Osteoblast (primary cell): ENCODE measurements around the gene GALNS. TPM values are rescaled to one million over a fixed set of nuclear protein-coding genes. Genes with fewer than 3 reads are reported as not detected.

Experiments used
- DNase-seq: peaks from one replicate; pipeline ENCODE4 v3.0.0; 2011; ENCODE audit warnings: low spot score, mixed read lengths; ENCODE audit not compliant: insufficient read length; ENCODE audit errors: missing footprints
- H2AFZ ChIP-seq: 2 replicates; pipeline ENCODE4 v1.6.0; 2011; ENCODE audit warnings: mild to moderate bottlenecking, low read length
- H3K27ac ChIP-seq: 2 replicates; pipeline ENCODE4 v1.5.1; 2011; ENCODE audit warnings: mild to moderate bottlenecking, low read depth, low read length, moderate library complexity
- H3K27me3 ChIP-seq: 2 replicates; pipeline ENCODE4 v1.6.0; 2012; ENCODE audit warnings: mild to moderate bottlenecking, control low read depth, inconsistent platforms, low read length, moderate library complexity; ENCODE audit not compliant: insufficient read depth
- H3K36me3 ChIP-seq: 2 replicates; pipeline ENCODE4 v1.5.1; 2011; ENCODE audit warnings: mild to moderate bottlenecking, low read length, control low read depth, moderate library complexity; ENCODE audit not compliant: insufficient read depth
- H3K4me1 ChIP-seq: 2 replicates; pipeline ENCODE4 v1.5.1; 2011; ENCODE audit warnings: mild to moderate bottlenecking, low read length, control low read depth, moderate library complexity; ENCODE audit not compliant: insufficient read depth
- H3K4me2 ChIP-seq: 2 replicates; pipeline ENCODE4 v1.6.0; 2011; ENCODE audit warnings: mild to moderate bottlenecking, low read length; ENCODE audit not compliant: insufficient read depth
- H3K4me3 ChIP-seq: fragments of 200-600 bp; sonication (generic); 3 replicates; pipeline ENCODE4 v1.5.1; 2012; ENCODE audit warnings: mild to moderate bottlenecking, low read length, inconsistent platforms; ENCODE audit not compliant: insufficient read depth
- H3K79me2 ChIP-seq: 2 replicates; pipeline ENCODE4 v1.6.0; 2012; ENCODE audit warnings: mild to moderate bottlenecking, low read length, control low read depth, inconsistent platforms; ENCODE audit not compliant: insufficient read depth
- H3K9me3 ChIP-seq: 2 replicates; pipeline ENCODE4 v1.5.1; 2011; ENCODE audit warnings: low read depth, low read length, control low read depth
- H4K20me1 ChIP-seq: 2 replicates; pipeline ENCODE4 v1.6.0; 2012; ENCODE audit warnings: mild to moderate bottlenecking, low read length, control low read depth; ENCODE audit not compliant: insufficient read depth
- total RNA-seq: library from RNA; depleted of rRNA; stranded (reverse); fragments of >200 nt; gene quantifications from 2 replicates; pipeline ENCODE4 v1.2.3, GENCODE V29; 2012
- TF ChIP-seq, protein P1 (sequence below): IDR thresholded peaks from 2 replicates; pipeline ENCODE4 v1.5.1; 2011; ENCODE audit warnings: mild to moderate bottlenecking, low read depth, low read length, moderate library complexity; ENCODE audit errors: extremely low read depth

GALNS gene
- total RNA-seq, 1 donor, result 48.1 TPM

GRCh38 chr16:88904676-88905365 lies 48.1 kb upstream of the GALNS start:
- no peak overlapping the region for H2AFZ ChIP-seq
- H3K27me3 ChIP-seq, result peaks cover 8% of the 10 kb centered on the region
- no peak overlapping the region for H3K4me3 ChIP-seq
- DNase-seq, result no peak
- TF ChIP-seq, protein P1, sequence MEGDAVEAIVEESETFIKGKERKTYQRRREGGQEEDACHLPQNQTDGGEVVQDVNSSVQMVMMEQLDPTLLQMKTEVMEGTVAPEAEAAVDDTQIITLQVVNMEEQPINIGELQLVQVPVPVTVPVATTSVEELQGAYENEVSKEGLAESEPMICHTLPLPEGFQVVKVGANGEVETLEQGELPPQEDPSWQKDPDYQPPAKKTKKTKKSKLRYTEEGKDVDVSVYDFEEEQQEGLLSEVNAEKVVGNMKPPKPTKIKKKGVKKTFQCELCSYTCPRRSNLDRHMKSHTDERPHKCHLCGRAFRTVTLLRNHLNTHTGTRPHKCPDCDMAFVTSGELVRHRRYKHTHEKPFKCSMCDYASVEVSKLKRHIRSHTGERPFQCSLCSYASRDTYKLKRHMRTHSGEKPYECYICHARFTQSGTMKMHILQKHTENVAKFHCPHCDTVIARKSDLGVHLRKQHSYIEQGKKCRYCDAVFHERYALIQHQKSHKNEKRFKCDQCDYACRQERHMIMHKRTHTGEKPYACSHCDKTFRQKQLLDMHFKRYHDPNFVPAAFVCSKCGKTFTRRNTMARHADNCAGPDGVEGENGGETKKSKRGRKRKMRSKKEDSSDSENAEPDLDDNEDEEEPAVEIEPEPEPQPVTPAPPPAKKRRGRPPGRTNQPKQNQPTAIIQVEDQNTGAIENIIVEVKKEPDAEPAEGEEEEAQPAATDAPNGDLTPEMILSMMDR, result no peak
- no peaks in the 10 kb centered on the region for H3K36me3 ChIP-seq
- H4K20me1 ChIP-seq, result no peaks in the 10 kb centered on the region
- no peaks in the 10 kb centered on the region for H3K4me1 ChIP-seq
- no peaks in the 10 kb centered on the region for H3K9me3 ChIP-seq
- H3K4me2 ChIP-seq, result no peak overlapping the region
- H3K79me2 ChIP-seq, result no peaks in the 10 kb centered on the region
- no peak overlapping the region for H3K27ac ChIP-seq

- no peak overlapping the region for H3K4me3 ChIP-seq
- no peaks in the 10 kb centered on the region for H3K36me3 ChIP-seq
- no peaks in the 10 kb centered on the region for H4K20me1 ChIP-seq
- DNase-seq, result no peak
- no peak overlapping the region for H2AFZ ChIP-seq
- no peaks in the 10 kb centered on the region for H3K9me3 ChIP-seq
- no peak overlapping the region for H3K27ac ChIP-seq
- TF ChIP-seq, protein P1, result no peak
- H3K27me3 ChIP-seq, result peaks cover 4% of the 10 kb centered on the region
- no peaks in the 10 kb centered on the region for H3K79me2 ChIP-seq
- no peaks in the 10 kb centered on the region for H3K4me1 ChIP-seq
- H3K4me2 ChIP-seq, result no peak overlapping the region
Observed at GRCh38 chr16:88903267-88903666, 46.5 kb upstream of the GALNS start.

DNA sequence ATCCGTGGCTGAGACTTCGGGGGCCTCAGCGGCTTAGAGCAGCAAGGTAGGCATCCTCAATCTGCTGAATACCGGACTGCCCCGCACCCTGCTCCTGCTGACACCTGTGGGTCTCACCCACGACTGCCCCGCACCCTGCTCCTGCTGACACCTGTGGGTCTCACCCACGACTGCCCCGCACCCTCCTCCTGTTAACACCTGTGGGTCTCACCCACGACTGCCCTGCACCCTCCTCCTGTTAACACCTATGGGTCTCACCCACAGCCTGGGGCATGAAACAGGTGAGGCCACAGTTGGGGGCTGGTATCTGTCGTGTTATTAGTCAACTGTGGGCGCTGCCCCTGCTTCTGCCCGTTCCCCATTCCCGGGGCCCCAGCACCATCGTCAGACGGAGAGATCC lies 46.0 kb upstream of the GALNS start:
- Histone ChIP-seq H3K79me2 (no peaks in the 10 kb centered on the region), H3K4me1 (no peaks in the 10 kb centered on the region), H4K20me1 (no peaks in the 10 kb centered on the region), H3K27me3 (peaks cover 8% of the 10 kb centered on the region), H3K9me3 (no peaks in the 10 kb centered on the region), H3K4me2 (no peak overlapping the region), H2AFZ (no peak overlapping the region), H3K27ac (no peak overlapping the region), H3K4me3 (no peak overlapping the region), H3K36me3 (no peaks in the 10 kb centered on the region)
- TF ChIP-seq, protein P1, result no peak
- DNase-seq, result no peak

DNA sequence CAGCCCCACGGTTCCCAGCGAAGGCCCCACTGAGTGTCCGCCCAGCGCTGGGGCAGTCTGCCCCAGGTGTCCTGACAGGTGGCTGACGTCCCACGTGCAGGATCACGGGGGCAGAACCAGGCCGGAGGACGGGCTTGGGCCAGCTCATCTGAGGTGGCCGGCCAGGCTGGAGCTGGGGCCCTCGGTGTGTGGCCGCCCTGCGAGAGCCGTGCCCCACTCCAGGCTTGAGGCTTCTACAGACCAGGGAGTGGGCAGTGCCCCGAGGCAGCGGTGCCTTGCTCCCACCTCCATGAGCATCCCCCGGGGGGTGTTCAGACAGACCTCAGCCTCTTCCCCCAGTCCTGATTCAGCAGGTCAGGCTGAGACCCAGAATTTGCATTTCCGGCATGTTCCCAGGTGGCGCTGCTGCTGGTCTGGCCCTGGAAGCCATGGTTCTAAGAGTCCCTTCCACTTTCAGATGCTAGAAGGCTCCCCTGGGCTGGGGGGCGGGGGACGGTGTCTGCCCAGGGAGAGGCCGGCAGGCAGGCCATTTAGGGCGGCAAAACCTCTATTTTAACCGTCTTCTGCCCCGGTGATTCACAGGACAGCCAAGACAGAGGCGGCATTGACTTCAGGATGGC lies 45.1 kb upstream of the GALNS start:
- no peak overlapping the region for H3K27ac ChIP-seq
- H3K9me3 ChIP-seq, result no peaks in the 10 kb centered on the region
- TF ChIP-seq, protein P1, result no peak
- H3K36me3 ChIP-seq, result no peaks in the 10 kb centered on the region
- H2AFZ ChIP-seq, result no peak overlapping the region
- H3K4me2 ChIP-seq, result no peak overlapping the region
- H3K27me3 ChIP-seq, result peaks cover 8% of the 10 kb centered on the region
- DNase-seq, result no peak
- no peaks in the 10 kb centered on the region for H4K20me1 ChIP-seq
- H3K79me2 ChIP-seq, result no peaks in the 10 kb centered on the region
- no peaks in the 10 kb centered on the region for H3K4me1 ChIP-seq
- no peak overlapping the region for H3K4me3 ChIP-seq
